HG03521 (cell line): Measurements from ENCODE around the gene SLC25A43.
"Not testable (repeated sequence)": the region's sequence is repeated elsewhere in the genome, so short reads cannot be mapped to it uniquely, and the experiment has no call there.

Experiments used
- ATAC-seq: cut with Tn5 transposase; IDR thresholded peaks from one replicate; pipeline ENCODE4 v1.9.1; 2021; ENCODE audit warnings: mild to moderate bottlenecking, moderate library complexity; ENCODE audit not compliant: unreplicated experiment

The SLC25A43 gene

GRCh38 chrX:119398974-119399771, at the start of gene SLC25A43:
Gene SLC25A43, plus strand, starts transcription at chrX:119399336. Its CDS starts 68 bp downstream, at chrX:119399404.
- ATAC-seq, result peak; percentile 90

- no peak for ATAC-seq
These were observed 39.3 kb upstream of the SLC25A43 start for GRCh38 chrX:119359618-119360382.

DNA sequence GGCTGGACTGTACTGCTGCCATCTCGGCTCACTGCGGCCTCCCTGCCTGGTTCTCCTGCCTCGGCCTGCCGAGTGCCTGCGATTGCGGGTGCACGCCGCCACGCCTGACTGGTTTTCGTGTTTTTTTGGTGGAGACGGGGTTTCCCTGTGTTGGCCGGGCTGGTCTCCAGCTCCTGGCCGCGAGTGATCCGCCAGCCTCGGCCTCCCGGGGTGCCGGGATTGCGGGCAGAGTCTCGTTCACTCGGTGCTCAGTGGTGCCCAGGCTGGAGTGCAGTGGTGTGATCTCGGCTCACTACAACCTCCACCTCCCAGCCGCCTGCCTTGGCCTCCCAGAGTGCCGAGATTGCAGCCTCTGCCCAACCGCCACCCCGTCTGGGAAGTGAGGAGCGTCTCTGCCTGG, 37.7 kb upstream of the SLC25A43 start:
- ATAC-seq, result not testable (repeated sequence)

- ATAC-seq, result not testable (repeated sequence)
These were observed 37.1 kb upstream of the SLC25A43 start for GRCh38 chrX:119362074-119362473.

- ATAC-seq, result no peak
These were observed 35.7 kb upstream of the SLC25A43 start for GRCh38 chrX:119363391-119363790.

GRCh38 chrX:119371861-119372260, 27.3 kb upstream of the SLC25A43 start:
- not testable (repeated sequence) for ATAC-seq

DNA sequence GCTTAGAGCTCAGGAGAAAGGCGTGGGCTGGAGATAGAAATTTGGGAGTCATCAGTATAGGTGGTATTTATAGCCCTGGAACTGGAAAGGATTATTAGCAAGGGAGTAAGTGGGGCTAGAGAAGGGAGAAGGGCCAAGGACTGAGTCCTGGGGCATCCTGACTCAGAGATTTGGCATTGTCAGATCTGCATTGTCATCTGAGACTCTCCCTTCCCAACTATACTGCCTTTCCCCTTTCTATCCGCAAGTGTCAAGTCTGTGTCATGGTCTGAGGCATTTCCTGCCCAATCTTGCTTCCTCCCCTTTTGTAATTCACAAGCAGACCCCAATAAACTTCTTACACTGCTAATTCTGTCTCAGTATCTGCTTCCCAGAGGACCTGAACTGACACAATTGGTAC, 24.4 kb upstream of the SLC25A43 start:
- ATAC-seq, result no peak

- ATAC-seq, result no peak
These were observed 23.6 kb upstream of the SLC25A43 start for GRCh38 chrX:119375561-119375960.

DNA sequence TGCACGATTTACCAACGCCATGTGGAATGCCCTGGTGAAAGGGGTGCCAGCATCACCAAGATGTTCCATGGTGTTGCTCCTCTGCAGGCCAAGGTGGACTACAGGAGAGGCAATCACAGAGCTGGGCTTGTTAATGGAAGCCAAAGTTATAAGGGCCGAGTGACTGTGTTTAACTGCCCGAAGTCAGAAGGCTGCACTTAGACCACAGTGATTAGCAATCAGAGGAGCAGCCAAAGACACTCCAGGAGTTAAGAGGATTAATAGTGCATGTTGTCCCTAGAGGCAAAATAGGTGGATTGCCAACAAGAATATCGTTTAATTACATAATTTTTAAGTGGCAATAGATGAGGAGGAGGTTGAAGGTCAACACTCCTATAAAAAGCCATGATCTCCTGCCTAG, 22.8 kb upstream of the SLC25A43 start:
- no peak for ATAC-seq

- no peak for ATAC-seq
These were observed 17.7 kb upstream of the SLC25A43 start for GRCh38 chrX:119381349-119381944.

DNA sequence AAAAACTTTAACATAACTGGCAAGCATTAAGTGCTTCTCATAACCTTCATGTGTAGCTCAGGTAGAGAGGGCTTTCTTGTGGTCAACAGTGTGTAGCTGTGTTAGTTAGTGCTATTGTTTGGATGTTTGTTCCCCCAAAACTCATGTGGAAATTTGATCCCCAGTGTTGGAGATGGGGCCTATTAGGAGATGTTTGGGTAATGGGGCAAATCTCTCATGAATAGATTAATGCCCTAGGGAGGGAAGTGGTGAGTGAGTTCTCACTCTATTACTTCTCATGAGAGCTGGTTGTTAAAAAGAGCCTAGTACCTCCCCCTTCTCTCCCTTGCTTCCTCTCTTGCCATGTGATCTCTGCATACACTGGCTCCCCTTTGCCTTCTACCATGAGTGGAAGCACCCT, 16.5 kb upstream of the SLC25A43 start:
- no peak for ATAC-seq

GRCh38 chrX:119386685-119387084, 12.5 kb upstream of the SLC25A43 start:
- ATAC-seq, result not testable (repeated sequence)

GRCh38 chrX:119387426-119387825, 11.7 kb upstream of the SLC25A43 start:
- not testable (repeated sequence) for ATAC-seq

- ATAC-seq, result no peak
These were observed 9.9 kb upstream of the SLC25A43 start for GRCh38 chrX:119389214-119389613.

GRCh38 chrX:119389871-119390501, 9.2 kb upstream of the SLC25A43 start:
- ATAC-seq, result no peak

GRCh38 chrX:119391279-119391678, 7.9 kb upstream of the SLC25A43 start:
- ATAC-seq, result no peak

GRCh38 chrX:119393144-119393543, 6.0 kb upstream of the SLC25A43 start:
- ATAC-seq, result no peak

GRCh38 chrX:119398587-119398973, 556 bp upstream of the SLC25A43 start:
- no peak for ATAC-seq

- peak; percentile 3 for ATAC-seq
These were observed 601 bp downstream of the SLC25A43 start for GRCh38 chrX:119399772-119400101.

GRCh38 chrX:119401569-119401968, 2.4 kb downstream of the SLC25A43 start:
- no peak for ATAC-seq

- ATAC-seq, result no peak
These were observed 3.5 kb downstream of the SLC25A43 start for GRCh38 chrX:119402588-119402987.
